ENCODE results near the gene PTPN13. TPM values are rescaled to one million over a fixed set of nuclear protein-coding genes. Genes with fewer than 3 reads are reported as not detected.
"Not testable (repeated sequence)": the region's sequence is repeated elsewhere in the genome, so short reads cannot be mapped to it uniquely, and the experiment has no call there.

The PTPN13 gene
- total RNA-seq, 2 experiments from 2014 or later, result 3.9 to 4.1 TPM

- TF ChIP-seq, protein P1, sequence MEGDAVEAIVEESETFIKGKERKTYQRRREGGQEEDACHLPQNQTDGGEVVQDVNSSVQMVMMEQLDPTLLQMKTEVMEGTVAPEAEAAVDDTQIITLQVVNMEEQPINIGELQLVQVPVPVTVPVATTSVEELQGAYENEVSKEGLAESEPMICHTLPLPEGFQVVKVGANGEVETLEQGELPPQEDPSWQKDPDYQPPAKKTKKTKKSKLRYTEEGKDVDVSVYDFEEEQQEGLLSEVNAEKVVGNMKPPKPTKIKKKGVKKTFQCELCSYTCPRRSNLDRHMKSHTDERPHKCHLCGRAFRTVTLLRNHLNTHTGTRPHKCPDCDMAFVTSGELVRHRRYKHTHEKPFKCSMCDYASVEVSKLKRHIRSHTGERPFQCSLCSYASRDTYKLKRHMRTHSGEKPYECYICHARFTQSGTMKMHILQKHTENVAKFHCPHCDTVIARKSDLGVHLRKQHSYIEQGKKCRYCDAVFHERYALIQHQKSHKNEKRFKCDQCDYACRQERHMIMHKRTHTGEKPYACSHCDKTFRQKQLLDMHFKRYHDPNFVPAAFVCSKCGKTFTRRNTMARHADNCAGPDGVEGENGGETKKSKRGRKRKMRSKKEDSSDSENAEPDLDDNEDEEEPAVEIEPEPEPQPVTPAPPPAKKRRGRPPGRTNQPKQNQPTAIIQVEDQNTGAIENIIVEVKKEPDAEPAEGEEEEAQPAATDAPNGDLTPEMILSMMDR (IDR thresholded peaks at IDR 0.05), result no peak
- no peak overlapping the region for H3K4me3 Mint-ChIP-seq
- no peaks in the 10 kb centered on the region for H3K27me3 Mint-ChIP-seq
- DNase-seq (no peak), ATAC-seq (ENCODE audit: poor library complexity) (no peak)
- no peak overlapping the region for H3K4me3 ChIP-seq (ENCODE audit: low read length)
- ChIA-PET CTCF (no interaction called here), POLR2A (no interaction called here)
- peaks cover 10 to 15% of the 10 kb centered on the region in 2 experiments for H3K9me3 ChIP-seq (ENCODE audit: control insufficient read depth in 1 of 2, insufficient read depth in 1 of 2, low read length in 2 of 2)
- no peak overlapping the region for H3K27ac ChIP-seq (ENCODE audit: low read depth in 1 of 2, low read length in 2 of 2)
- no peaks in the 10 kb centered on the region for H3K4me1 Mint-ChIP-seq (ENCODE audit: low read depth)
- intact Hi-C loops (cut with DNase I, micrococcal nuclease), result no loop called here
- no peaks in the 10 kb centered on the region for H3K36me3 ChIP-seq (ENCODE audit: insufficient read depth, low read length)
- no peaks in the 10 kb centered on the region for H3K27me3 ChIP-seq (ENCODE audit: control insufficient read depth in 1 of 2, insufficient read depth in 2 of 2, low read length in 2 of 2)
- H3K27ac Mint-ChIP-seq, result no peak overlapping the region
- no peaks in the 10 kb centered on the region for H3K4me1 ChIP-seq (ENCODE audit: insufficient read depth, low read length)
- peaks cover 13% of the 10 kb centered on the region for H3K9me3 Mint-ChIP-seq
- H3K36me3 Mint-ChIP-seq (ENCODE audit: low read depth), result peaks cover 6% of the 10 kb centered on the region
Observed at GRCh38 chr4:86652332-86652932, 58.3 kb downstream of the PTPN13 start.

GRCh38 chr4:86653237-86653865, 59.2 kb downstream of the PTPN13 start:
- H3K27ac ChIP-seq (ENCODE audit: low read depth in 1 of 2, low read length in 2 of 2), result no peak overlapping the region
- H3K9me3 ChIP-seq (ENCODE audit: control insufficient read depth in 1 of 2, insufficient read depth in 1 of 2, low read length in 2 of 2), result peaks cover 10 to 15% of the 10 kb centered on the region in 2 experiments
- ATAC-seq (ENCODE audit: poor library complexity), result no peak
- H3K36me3 ChIP-seq (ENCODE audit: insufficient read depth, low read length), result no peaks in the 10 kb centered on the region
- Mint-ChIP-seq H3K36me3 (ENCODE audit: low read depth) (peaks cover 6% of the 10 kb centered on the region), H3K4me1 (ENCODE audit: low read depth) (no peaks in the 10 kb centered on the region), H3K4me3 (no peak overlapping the region), H3K27me3 (peaks cover 4% of the 10 kb centered on the region), H3K9me3 (peaks cover 11% of the 10 kb centered on the region), H3K27ac (no peak overlapping the region)
- ChIA-PET CTCF (no interaction called here), POLR2A (no interaction called here)
- DNase-seq, result no peak
- no peak overlapping the region for H3K4me3 ChIP-seq (ENCODE audit: low read length)
- intact Hi-C loops (cut with DNase I, micrococcal nuclease), result no loop called here
- no peaks in the 10 kb centered on the region for H3K27me3 ChIP-seq (ENCODE audit: control insufficient read depth in 1 of 2, insufficient read depth in 2 of 2, low read length in 2 of 2)
- no peaks in the 10 kb centered on the region for H3K4me1 ChIP-seq (ENCODE audit: insufficient read depth, low read length)
- TF ChIP-seq, protein P1 (IDR thresholded peaks at IDR 0.05), result no peak

DNA sequence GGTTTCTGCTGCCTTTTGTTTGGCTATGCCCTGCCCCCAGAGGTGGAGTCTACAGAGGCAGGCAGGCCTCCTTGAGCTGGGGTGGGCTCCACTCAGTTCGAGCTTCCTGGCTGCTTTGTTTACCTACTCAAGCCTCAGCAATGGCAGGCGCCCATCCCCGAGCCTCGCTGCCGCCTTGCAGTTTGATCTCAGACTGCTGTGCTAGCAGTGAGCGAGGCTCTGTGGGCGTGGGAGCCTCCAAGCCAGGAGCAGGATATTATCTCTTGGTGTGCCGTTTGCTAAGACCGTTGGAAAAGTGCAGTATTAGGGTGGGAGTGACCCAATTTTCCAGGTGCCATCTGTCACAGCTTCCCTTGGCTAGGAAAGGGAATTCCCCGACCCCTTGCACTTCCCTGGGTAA, 62.7 kb downstream of the PTPN13 start:
- ATAC-seq (ENCODE audit: poor library complexity); intact Hi-C loops (cut with DNase I, micrococcal nuclease); H3K27ac Mint-ChIP-seq: not testable (repeated sequence)

GRCh38 chr4:86657382-86657781, 63.3 kb downstream of the PTPN13 start:
- Histone ChIP-seq H3K9me3 (ENCODE audit: control insufficient read depth in 1 of 2, insufficient read depth in 1 of 2, low read length in 2 of 2) (peaks cover 3 to 12% of the 10 kb centered on the region in 2 experiments), H3K4me3 (ENCODE audit: low read length) (no peak overlapping the region), H3K27ac (ENCODE audit: low read depth in 1 of 2, low read length in 2 of 2) (no peak overlapping the region), H3K4me1 (ENCODE audit: insufficient read depth, low read length) (no peaks in the 10 kb centered on the region), H3K27me3 (ENCODE audit: control insufficient read depth in 1 of 2, insufficient read depth in 2 of 2, low read length in 2 of 2) (no peaks in the 10 kb centered on the region), H3K36me3 (ENCODE audit: insufficient read depth, low read length) (no peaks in the 10 kb centered on the region)
- peaks cover 6% of the 10 kb centered on the region for H3K36me3 Mint-ChIP-seq (ENCODE audit: low read depth)
- peaks cover 5% of the 10 kb centered on the region for H3K27me3 Mint-ChIP-seq
- TF ChIP-seq, protein P1 (IDR thresholded peaks at IDR 0.05), result no peak
- POLR2A ChIA-PET, result no interaction called here
- H3K9me3 Mint-ChIP-seq, result peaks cover 7% of the 10 kb centered on the region
- H3K4me1 Mint-ChIP-seq (ENCODE audit: low read depth), result no peaks in the 10 kb centered on the region
- H3K4me3 Mint-ChIP-seq, result no peak overlapping the region
- intact Hi-C loops (cut with DNase I, micrococcal nuclease), result no loop called here
- ATAC-seq (ENCODE audit: poor library complexity) (no peak), DNase-seq (no peak)
- CTCF ChIA-PET, result no interaction called here
- no peak overlapping the region for H3K27ac Mint-ChIP-seq

More for the DNA sequence above, 62.7 kb downstream of the PTPN13 start:
- H3K9me3 Mint-ChIP-seq; POLR2A ChIA-PET; H3K27me3 ChIP-seq (ENCODE audit: control insufficient read depth in 1 of 2, insufficient read depth in 2 of 2, low read length in 2 of 2); H3K4me3 Mint-ChIP-seq; H3K36me3 ChIP-seq (ENCODE audit: insufficient read depth, low read length); H3K27me3 Mint-ChIP-seq; DNase-seq; H3K4me1 ChIP-seq (ENCODE audit: insufficient read depth, low read length); H3K4me3 ChIP-seq (ENCODE audit: low read length); H3K4me1 Mint-ChIP-seq (ENCODE audit: low read depth); H3K36me3 Mint-ChIP-seq (ENCODE audit: low read depth); CTCF ChIA-PET; H3K27ac ChIP-seq (ENCODE audit: low read depth in 1 of 2, low read length in 2 of 2): not testable (repeated sequence)
- peaks cover 3 to 15% of the 10 kb centered on the region in 2 experiments for H3K9me3 ChIP-seq (ENCODE audit: control insufficient read depth in 1 of 2, insufficient read depth in 1 of 2, low read length in 2 of 2)

All from CD4-positive, alpha-beta T cell (primary cell).